Neuron (in vitro differentiated cells): ENCODE results near the gene BLOC1S6.

Experiments
- H2AFZ ChIP-seq: one replicate; pipeline ENCODE4 v1.6.1; 2013; ENCODE audit warnings: low read depth, mild to moderate bottlenecking, inconsistent platforms, low read length, moderate library complexity
- H3K27me3 ChIP-seq: one replicate; pipeline ENCODE4 v1.6.1; 2013; ENCODE audit warnings: low read length; ENCODE audit not compliant: insufficient read depth
- H3K36me3 ChIP-seq: one replicate; pipeline ENCODE4 v1.6.1; 2013; ENCODE audit warnings: low read length; ENCODE audit not compliant: insufficient read depth
- H3K4me1 ChIP-seq: one replicate; pipeline ENCODE4 v1.6.1; 2013; ENCODE audit warnings: low read length; ENCODE audit not compliant: insufficient read depth
- H3K4me3 ChIP-seq: 2 replicates; pipeline ENCODE4 v1.5.1; 2013; ENCODE audit warnings: mild to moderate bottlenecking, low read length, moderate library complexity
- H3K9me3 ChIP-seq: one replicate; pipeline ENCODE4 v1.6.1; 2013; ENCODE audit warnings: low read length

Gene BLOC1S6

GRCh38 chr15:45653702-45654424 is 66.7 kb downstream of the BLOC1S6 start:
- H2AFZ ChIP-seq: no peak overlapping the region
- no peaks in the 10 kb centered on the region for H3K36me3 ChIP-seq
- H3K27me3 ChIP-seq: no peaks in the 10 kb centered on the region
- H3K4me3 ChIP-seq: no peak overlapping the region
- H3K4me1 ChIP-seq: no peaks in the 10 kb centered on the region
- H3K9me3 ChIP-seq: no peaks in the 10 kb centered on the region

GRCh38 chr15:45654749-45655148 is 67.6 kb downstream of the BLOC1S6 start:
- Histone ChIP-seq H3K4me3 (no peak overlapping the region), H3K27me3 (no peaks in the 10 kb centered on the region), H3K4me1 (no peaks in the 10 kb centered on the region), H3K36me3 (no peaks in the 10 kb centered on the region), H2AFZ (peak overlapping the region; percentile 40), H3K9me3 (no peaks in the 10 kb centered on the region)

- no peaks in the 10 kb centered on the region for H3K36me3 ChIP-seq
Observed at GRCh38 chr15:45657254-45657653, 70.1 kb downstream of the BLOC1S6 start.

GRCh38 chr15:45657764-45658545 is 70.8 kb downstream of the BLOC1S6 start:
- Histone ChIP-seq H3K4me3 (no peak overlapping the region), H3K9me3 (no peaks in the 10 kb centered on the region), H2AFZ (no peak overlapping the region), H3K27me3 (no peaks in the 10 kb centered on the region), H3K36me3 (no peaks in the 10 kb centered on the region), H3K4me1 (no peaks in the 10 kb centered on the region)

More at GRCh38 chr15:45657254-45657653, 70.1 kb downstream of the BLOC1S6 start:
- Histone ChIP-seq H3K9me3 (no peaks in the 10 kb centered on the region), H2AFZ (no peak overlapping the region), H3K4me3 (no peak overlapping the region), H3K4me1 (no peaks in the 10 kb centered on the region), H3K27me3 (no peaks in the 10 kb centered on the region)
